SK-MEL-5 (cell line): ENCODE results near the gene GLYR1. TPM values are rescaled to one million over a fixed set of nuclear protein-coding genes. Genes with fewer than 3 reads are reported as not detected.
"Not testable (repeated sequence)": the region's sequence is repeated elsewhere in the genome, so short reads cannot be mapped to it uniquely, and the experiment has no call there.

Source experiments
- DNase-seq: peaks from one replicate; pipeline ENCODE4 v3.0.0-alpha.2; 2016; ENCODE audit warnings: low read depth, low spot score
- in situ Hi-C: cut with HindIII; loops from 2 replicates; pipeline ENCODE4 v1.10.0; 2016; ENCODE audit warnings: low sequenced_read_pairs, high pct_unique_total_duplicates, low pct_unique_long_range_greater_than_20kb
- polyA plus RNA-seq, 2 experiments: library from polyadenylated mRNA; depleted of rRNA; stranded (reverse); fragments of >200 nt; gene quantifications; 2 replicates each; pipeline ENCODE4 v1.2.3, GENCODE V29; 2015
- total RNA-seq: library from RNA; depleted of rRNA; stranded (reverse); fragments of >200 nt; shearing (Covaris generic); gene quantifications from 2 replicates; pipeline ENCODE4 v1.2.3, GENCODE V29; 2014; rRNA removed

The GLYR1 gene
- total RNA-seq: 27.9 and 36.3 TPM in 2 replicates
- 59.0 and 64.1 TPM in 2 replicates for polyA plus RNA-seq (2015; cell fraction: cytosol; rRNA removed)
- polyA plus RNA-seq (2015; cell fraction: nucleus; rRNA removed): 68.2 and 69.4 TPM in 2 replicates

GRCh38 chr16:4846901-4847773 is at the start of gene GLYR1, which contains the start of gene UBN1:
GLYR1 (minus strand) TSS chr16:4847288; CDS start chr16:4847265, 23 bp downstream.
UBN1 (plus strand) TSS chr16:4847481; CDS start chr16:4852918, 5,437 bp downstream.
- in situ Hi-C loops: no loop called here
- peak; percentile 95 for DNase-seq

DNA sequence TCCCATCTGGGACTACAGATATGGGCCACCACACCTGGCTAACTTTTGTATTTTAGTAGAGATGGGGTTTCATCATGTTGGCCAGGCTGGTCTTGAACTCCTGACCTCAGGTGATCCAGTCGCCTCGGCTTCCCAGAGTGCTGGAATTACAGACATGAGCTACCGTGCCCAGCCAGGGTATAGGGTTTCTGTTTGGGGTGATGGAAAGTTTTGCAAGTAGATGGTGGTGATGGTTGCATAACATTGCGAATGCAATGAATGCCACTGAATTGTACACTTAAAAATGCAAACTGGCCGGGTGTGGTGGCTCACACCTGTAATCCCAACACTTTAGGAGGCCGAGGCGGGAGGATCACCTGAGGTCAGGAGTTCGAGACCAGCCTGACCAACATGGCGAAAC is 49.7 kb upstream of the GLYR1 start:
- DNase-seq, in situ Hi-C loops: not testable (repeated sequence)

DNA sequence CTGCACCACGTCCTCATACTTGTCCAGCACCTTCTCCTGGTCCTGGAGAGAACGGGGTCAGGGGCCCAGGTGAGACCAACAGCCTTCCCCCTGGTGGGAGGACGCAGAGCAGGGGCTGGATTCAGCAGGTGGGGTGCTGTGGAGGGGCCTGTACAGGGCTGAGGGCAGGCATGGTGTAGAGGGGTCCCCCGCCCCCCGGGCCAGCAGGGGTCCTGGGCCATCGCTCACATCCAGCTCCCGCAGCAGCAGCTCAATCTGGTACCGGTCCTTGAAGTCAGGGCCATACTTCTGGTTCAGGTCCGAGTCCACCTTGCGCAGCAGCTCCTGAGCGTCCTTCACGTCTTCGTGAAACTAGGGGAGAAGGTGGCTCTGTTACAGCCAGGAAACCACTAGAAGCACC is 48.3 kb upstream of the GLYR1 start:
- DNase-seq: no peak
- in situ Hi-C loops: no loop called here

DNA sequence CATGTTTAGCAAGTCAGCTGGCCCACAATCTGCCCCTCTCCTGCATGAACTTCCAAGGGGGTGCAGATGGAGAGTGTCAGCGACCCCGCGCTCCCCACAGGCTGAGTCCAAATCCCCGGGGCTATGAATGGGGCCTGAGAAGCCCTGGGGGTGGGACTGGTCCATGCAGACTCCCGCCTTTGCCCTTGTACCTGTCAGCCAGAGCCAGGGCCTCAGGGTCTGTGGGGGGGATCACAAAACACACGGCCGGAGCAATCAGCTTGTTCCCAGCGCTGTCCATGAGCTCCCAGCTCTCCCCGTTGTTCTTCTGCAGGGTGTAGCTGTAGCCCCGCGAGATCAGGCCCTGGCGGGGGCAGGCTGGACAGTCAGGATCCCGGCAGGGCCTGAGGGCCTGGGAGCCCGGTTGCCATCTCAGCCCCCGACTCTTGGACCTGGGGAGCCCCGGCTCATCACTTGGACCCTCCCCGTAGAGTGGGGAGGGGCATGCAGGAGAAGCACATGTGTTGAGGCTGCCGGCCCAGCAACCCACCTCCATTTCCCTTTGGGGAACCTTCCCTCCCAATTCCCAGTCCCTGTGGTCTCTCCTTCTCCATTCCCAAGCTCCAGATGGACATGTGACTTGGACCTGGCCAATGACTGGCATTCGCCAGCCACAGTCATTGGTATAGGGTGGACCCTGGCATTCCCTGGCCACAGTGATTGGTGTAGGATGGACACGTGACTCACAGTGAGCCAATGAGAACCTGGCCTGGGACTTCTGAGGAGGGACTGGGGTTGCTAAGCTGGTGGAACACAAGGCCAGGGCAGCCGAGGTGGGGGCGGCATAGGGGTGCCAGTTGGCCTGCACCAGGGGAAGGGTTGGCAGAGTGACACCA is 47.4 kb upstream of the GLYR1 start:
- DNase-seq: peak; percentile 34
- in situ Hi-C loops: no loop called here

- in situ Hi-C loops: no loop called here
- DNase-seq: no peak
Measured at GRCh38 chr16:4893103-4893862, 46.2 kb upstream of the GLYR1 start.

GRCh38 chr16:4892361-4893102 is 45.4 kb upstream of the GLYR1 start:
- in situ Hi-C loops: no loop called here
- DNase-seq: no peak

DNA sequence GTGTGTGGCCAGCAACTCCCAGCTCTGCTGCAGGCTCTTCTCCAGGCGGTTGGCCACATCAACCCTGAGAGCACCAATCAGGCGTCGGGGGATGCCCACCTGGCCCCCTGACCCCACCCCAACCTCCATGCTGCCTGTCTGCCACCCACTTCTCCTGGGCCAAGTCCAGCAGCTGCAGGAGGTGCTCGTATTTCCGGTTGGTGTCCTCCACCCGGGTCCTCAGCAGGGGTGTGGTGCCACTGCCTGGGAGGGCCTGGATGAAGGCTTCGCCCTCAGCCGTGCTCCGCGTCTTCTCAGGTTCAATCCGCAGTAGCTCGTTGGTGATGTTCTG is 44.8 kb upstream of the GLYR1 start:
- DNase-seq: no peak
- in situ Hi-C loops: no loop called here

- in situ Hi-C loops: no loop called here
- DNase-seq: peak; percentile 24
Measured at GRCh38 chr16:4891097-4891885, 44.2 kb upstream of the GLYR1 start.

DNA sequence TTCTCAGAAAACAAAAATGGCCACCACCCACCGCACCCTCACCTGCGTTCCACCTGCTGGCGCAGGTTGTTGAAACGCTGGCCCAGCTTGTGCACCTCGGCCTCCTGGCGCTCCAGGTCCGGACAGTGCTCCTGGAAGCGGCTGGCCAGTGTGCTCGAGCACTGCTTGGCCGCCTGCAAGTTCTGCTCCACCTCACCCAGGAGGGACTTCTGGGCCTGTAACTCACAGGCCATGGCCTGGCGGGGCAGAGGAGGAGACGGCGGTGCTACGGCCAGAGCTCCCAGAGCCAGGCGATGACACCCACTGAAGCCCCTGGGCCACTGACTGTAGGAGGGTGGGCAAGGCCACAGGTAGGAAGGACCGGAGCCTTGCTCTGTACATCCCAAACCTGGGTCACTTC is 43.6 kb upstream of the GLYR1 start:
- DNase-seq: no peak
- in situ Hi-C loops: no loop called here

- in situ Hi-C loops: no loop called here
- no peak for DNase-seq
Measured at GRCh38 chr16:4890026-4890425, 42.9 kb upstream of the GLYR1 start.

DNA sequence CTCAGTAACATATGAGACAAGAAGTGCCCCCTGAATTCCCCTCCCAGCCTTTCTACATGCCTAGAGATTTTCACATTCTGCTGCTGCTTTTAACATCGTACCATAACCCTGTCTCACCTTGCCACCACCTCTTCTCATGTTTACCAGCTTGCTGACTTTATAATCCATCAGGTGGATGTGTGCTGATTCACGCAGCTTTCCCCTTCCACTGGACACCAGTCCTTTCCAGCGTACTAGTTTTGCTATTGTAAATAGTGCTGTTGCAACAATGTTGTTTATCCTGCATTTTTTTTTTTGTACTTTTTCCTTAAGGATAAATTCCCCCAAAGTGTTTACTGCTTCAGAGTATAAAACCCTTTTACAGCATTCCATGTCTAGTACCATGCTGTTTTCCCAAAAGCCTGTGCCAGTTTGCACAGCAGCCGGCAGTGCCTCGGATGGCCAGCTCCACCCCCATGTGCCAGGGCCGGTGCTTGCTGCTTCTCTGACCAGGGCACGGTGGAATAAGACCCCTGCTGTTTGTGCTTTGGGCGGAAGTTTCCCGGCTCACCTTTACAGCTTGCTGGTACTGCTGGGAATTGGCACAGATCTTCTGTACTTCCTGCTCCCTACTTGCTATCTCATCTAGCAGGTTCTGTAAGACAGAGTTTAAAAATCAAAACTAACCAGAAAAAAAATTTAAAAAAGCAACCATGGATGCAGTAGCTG is 41.5 kb upstream of the GLYR1 start:
- in situ Hi-C loops: no loop called here
- DNase-seq: no peak

DNA sequence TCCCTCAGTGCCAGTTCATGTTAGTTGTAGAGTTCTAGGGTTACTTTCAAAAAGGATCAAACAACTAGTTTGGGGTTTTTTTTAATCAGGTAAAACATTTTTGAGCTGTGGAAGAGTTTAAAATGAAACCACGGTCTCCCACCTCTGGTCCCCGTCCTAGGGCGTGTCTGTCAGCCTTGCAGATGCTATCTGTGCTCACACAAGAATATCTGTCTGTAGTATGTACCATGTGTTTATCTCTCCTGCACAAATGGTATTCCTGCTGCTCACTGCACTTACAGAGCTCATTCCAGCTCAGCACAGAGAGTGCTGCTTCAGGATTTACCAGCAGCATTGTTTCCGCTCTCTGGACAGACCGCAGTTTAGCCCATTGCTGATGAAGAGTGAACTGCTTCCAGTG is 39.1 kb upstream of the GLYR1 start:
- in situ Hi-C loops: no loop called here
- no peak for DNase-seq

- in situ Hi-C loops: no loop called here
- DNase-seq: no peak
Measured at GRCh38 chr16:4884972-4885874, 38.1 kb upstream of the GLYR1 start.

- no peak for DNase-seq
- in situ Hi-C loops: no loop called here
Measured at GRCh38 chr16:4884209-4884608, 37.1 kb upstream of the GLYR1 start.

DNA sequence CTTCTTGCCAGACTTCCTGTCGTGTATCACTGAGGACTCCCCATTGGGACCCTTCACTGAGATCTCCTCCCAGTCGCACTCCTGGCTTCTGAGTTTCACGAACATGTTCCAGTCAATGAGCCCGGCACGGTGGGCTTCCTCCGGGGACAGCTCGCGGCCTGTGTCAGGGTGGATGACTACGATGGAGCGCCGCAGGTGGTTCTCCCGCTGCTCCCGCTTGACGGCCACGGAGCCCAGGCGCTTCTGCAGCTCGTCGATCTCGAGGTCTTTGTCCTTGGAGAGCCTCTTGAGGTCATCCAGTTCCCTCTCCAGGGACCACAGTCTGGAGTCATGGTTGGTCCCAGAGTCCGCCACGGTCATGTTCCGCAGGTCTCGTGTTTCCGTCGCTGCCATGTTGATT is 36.4 kb upstream of the GLYR1 start:
- in situ Hi-C loops: no loop called here
- no peak for DNase-seq
